OCI-LY1 (cell line): Measurements from ENCODE around the gene FHIP1A.

ENCODE experiments used
- EZH2 ChIP-seq: fragments of 200-600 bp; sonication (generic), shearing (Covaris generic); IDR thresholded peaks from 2 replicates; pipeline ENCODE4 v1.8.0; 2017; ENCODE audit warnings: borderline replicate concordance, mixed run types, mild to moderate bottlenecking, antibody characterized with exemption, low read length, moderate library complexity, mixed read lengths
- TF ChIP-seq, protein P1 (sequence below): fragments of 200-600 bp; sonication (generic), shearing (Covaris generic); IDR thresholded peaks from 2 replicates; pipeline ENCODE4 v1.5.1; 2017; ENCODE audit warnings: mild to moderate bottlenecking, antibody characterized with exemption, low read length, moderate library complexity, mixed read lengths

DNA sequence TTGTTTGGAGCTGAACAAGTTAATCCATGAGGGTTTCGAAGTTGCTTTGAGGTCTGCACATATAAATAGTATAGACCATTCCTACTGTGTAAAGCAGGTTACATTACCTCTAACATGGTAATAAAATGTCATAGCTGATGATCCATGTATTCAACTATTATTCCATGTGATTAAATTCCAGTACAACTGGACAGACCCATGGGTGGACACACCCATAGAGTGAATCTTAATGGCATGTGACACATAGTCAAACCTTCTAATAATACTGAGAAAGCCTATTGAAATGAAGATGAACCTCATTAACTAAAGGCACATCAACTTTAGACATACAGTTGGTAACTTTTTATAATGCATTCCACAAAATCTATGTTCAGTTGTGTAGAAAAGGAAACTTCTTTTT lies 28.5 kb downstream of the FHIP1A start:
- TF ChIP-seq EZH2, result no peak
- TF ChIP-seq, protein P1, sequence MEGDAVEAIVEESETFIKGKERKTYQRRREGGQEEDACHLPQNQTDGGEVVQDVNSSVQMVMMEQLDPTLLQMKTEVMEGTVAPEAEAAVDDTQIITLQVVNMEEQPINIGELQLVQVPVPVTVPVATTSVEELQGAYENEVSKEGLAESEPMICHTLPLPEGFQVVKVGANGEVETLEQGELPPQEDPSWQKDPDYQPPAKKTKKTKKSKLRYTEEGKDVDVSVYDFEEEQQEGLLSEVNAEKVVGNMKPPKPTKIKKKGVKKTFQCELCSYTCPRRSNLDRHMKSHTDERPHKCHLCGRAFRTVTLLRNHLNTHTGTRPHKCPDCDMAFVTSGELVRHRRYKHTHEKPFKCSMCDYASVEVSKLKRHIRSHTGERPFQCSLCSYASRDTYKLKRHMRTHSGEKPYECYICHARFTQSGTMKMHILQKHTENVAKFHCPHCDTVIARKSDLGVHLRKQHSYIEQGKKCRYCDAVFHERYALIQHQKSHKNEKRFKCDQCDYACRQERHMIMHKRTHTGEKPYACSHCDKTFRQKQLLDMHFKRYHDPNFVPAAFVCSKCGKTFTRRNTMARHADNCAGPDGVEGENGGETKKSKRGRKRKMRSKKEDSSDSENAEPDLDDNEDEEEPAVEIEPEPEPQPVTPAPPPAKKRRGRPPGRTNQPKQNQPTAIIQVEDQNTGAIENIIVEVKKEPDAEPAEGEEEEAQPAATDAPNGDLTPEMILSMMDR, result no peak
